Liver (tissue), 9 donors: ENCODE measurements around the gene ACAT1. TPM values are rescaled to one million over a fixed set of nuclear protein-coding genes. Genes with fewer than 3 reads are reported as not detected.

Source experiments
- DNase-seq: peaks from one replicate; pipeline ENCODE4 v3.0.0-alpha.2; 2017; ENCODE audit warnings: low spot score
- H3K27ac ChIP-seq, 2 donors: one replicate each; pipeline ENCODE4 v1.7.0; 2013; ENCODE audit warnings: inconsistent platforms in 2 of 2, low read length in 2 of 2, control low read depth in 1 of 2, low read depth in 1 of 2, mild to moderate bottlenecking in 1 of 2
- H3K27me3 ChIP-seq, 4 donors: one replicate each; pipeline versions ENCODE4 v1.6.1 to v1.7.0; 2013; ENCODE audit warnings: low read length in 3 of 4, inconsistent platforms in 1 of 4, mild to moderate bottlenecking in 1 of 4, moderate library complexity in 1 of 4; ENCODE audit not compliant: control insufficient read depth in 4 of 4, insufficient read depth in 4 of 4
- H3K36me3 ChIP-seq, 4 donors: one replicate each; pipeline versions ENCODE4 v1.6.1 to v1.7.0; 2013; ENCODE audit warnings: low read length in 3 of 4, mild to moderate bottlenecking in 3 of 4, low read depth in 1 of 4, moderate library complexity in 1 of 4; ENCODE audit not compliant: control insufficient read depth in 4 of 4, insufficient read depth in 3 of 4
- H3K4me1 ChIP-seq, 4 donors: one replicate each; pipeline versions ENCODE4 v1.6.1 to v1.7.0; 2013; ENCODE audit warnings: low read length in 3 of 4, mild to moderate bottlenecking in 3 of 4, moderate library complexity in 1 of 4; ENCODE audit not compliant: control insufficient read depth in 4 of 4, insufficient read depth in 4 of 4
- H3K4me3 ChIP-seq, 3 donors: one replicate each; pipeline versions ENCODE4 v1.6.1 to v1.7.0; 2013; ENCODE audit warnings: low read length in 3 of 3, control low read depth in 1 of 3, low read depth in 1 of 3, mild to moderate bottlenecking in 1 of 3
- H3K9ac ChIP-seq, 2 donors: one replicate each; pipeline ENCODE4 v1.7.0; 2013; ENCODE audit warnings: low read length in 2 of 2, mild to moderate bottlenecking in 2 of 2, moderate library complexity in 2 of 2, control low read depth in 1 of 2, low read depth in 1 of 2
- H3K9me3 ChIP-seq, 4 donors: one replicate each; pipeline versions ENCODE4 v1.6.1 to v1.7.0; 2013; ENCODE audit warnings: low read length in 3 of 4; ENCODE audit not compliant: control insufficient read depth in 4 of 4
- EGR1 ChIP-seq, 2 donors: IDR thresholded peaks; 2 replicates each; pipeline ENCODE4 v1.6.1; 2016 to 2018; ENCODE audit warnings: antibody characterized with exemption in 2 of 2, low read depth in 2 of 2
- FOXA1 ChIP-seq: IDR thresholded peaks from 2 replicates; pipeline ENCODE4 v1.6.1; 2016; ENCODE audit warnings: antibody characterized with exemption
- FOXA2 ChIP-seq: IDR thresholded peaks from 2 replicates; pipeline ENCODE4 v1.6.1; 2016; ENCODE audit warnings: antibody characterized with exemption
- GABPA ChIP-seq, 2 donors: IDR thresholded peaks in 1 of 2; conservative IDR thresholded peaks in 1 of 2; 2 replicates each; pipeline ENCODE4 v1.6.1; 2016; ENCODE audit warnings: antibody characterized with exemption in 2 of 2, mild to moderate bottlenecking in 1 of 2, moderate library complexity in 1 of 2
- HNF4A ChIP-seq, 2 donors: conservative IDR thresholded peaks; 2 replicates each; pipeline ENCODE4 v1.6.1; 2016; ENCODE audit warnings: antibody characterized with exemption in 2 of 2, mild to moderate bottlenecking in 2 of 2
- HNF4G ChIP-seq: IDR thresholded peaks from 2 replicates; pipeline ENCODE4 v1.6.1; 2016; ENCODE audit warnings: antibody characterized with exemption
- JUND ChIP-seq, 2 donors: IDR thresholded peaks; 2 replicates each; pipeline ENCODE4 v1.6.1; 2016; ENCODE audit warnings: antibody characterized with exemption in 2 of 2
- NR2F2 ChIP-seq: IDR thresholded peaks from 2 replicates; pipeline ENCODE4 v1.6.1; 2016; ENCODE audit warnings: antibody characterized with exemption
- RAD21 ChIP-seq, 2 donors: IDR thresholded peaks; 2 replicates each; pipeline ENCODE4 v1.6.1; 2016; ENCODE audit warnings: antibody characterized with exemption in 2 of 2, mild to moderate bottlenecking in 2 of 2
- RXRA ChIP-seq, 2 donors: IDR thresholded peaks; 2 replicates each; pipeline ENCODE4 v1.6.1; 2017 to 2018; ENCODE audit warnings: antibody characterized with exemption in 2 of 2, mild to moderate bottlenecking in 1 of 2
- SP1 ChIP-seq: IDR thresholded peaks from 2 replicates; pipeline ENCODE4 v1.6.1; 2018; ENCODE audit warnings: antibody characterized with exemption, mild to moderate bottlenecking
- TAF1 ChIP-seq: conservative IDR thresholded peaks from 2 replicates; pipeline ENCODE4 v1.6.1; 2016; ENCODE audit warnings: antibody characterized with exemption, mild to moderate bottlenecking
- YY1 ChIP-seq: IDR thresholded peaks from 2 replicates; pipeline ENCODE4 v1.6.1; 2016; ENCODE audit warnings: antibody characterized with exemption, mild to moderate bottlenecking
- WGBS: extraction: QIAGEN DNeasy Blood & Tissue Kit; methylation state at CpG from one replicate; pipeline ENCODE4 v1.1.7; 2013; 5-methylcytosine and 5-hydroxymethylcytosine counted together
- polyA plus RNA-seq, 2 donors: library from polyadenylated mRNA; stranded (reverse) in 1 of 2; unstranded in 1 of 2; fragments of 200-250 nt in 1 of 2; fragments of >200 nt in 1 of 2; fragmentation: Nextera tagmentation in 1 of 2; extraction: Ambion mirVana in 1 of 2; gene quantifications; one replicate each; pipeline versions ENCODE4 v1.2.1 to v1.2.3, GENCODE V29; 2013 to 2015
- total RNA-seq, 2 donors: library from RNA; depleted of rRNA; stranded (reverse); fragments of >200 nt; gene quantifications; one replicate each; pipeline ENCODE4 v1.2.3, GENCODE V29; 2014
- TF ChIP-seq, protein P1 (sequence below): fragments of 150-350 bp; IDR thresholded peaks from 2 replicates; pipeline ENCODE4 v1.5.1; 2017; ENCODE audit warnings: improper control_type of control experiment, low read depth, low read length; ENCODE audit not compliant: missing input control
- TF ChIP-seq, protein P2 (sequence below): IDR thresholded peaks from 2 replicates; pipeline ENCODE4 v1.6.1; 2016; ENCODE audit warnings: antibody characterized with exemption, mild to moderate bottlenecking
- TF ChIP-seq, protein P3 (sequence below): IDR thresholded peaks from 2 replicates; pipeline ENCODE4 v1.6.1; 2016; ENCODE audit warnings: antibody characterized with exemption
- TF ChIP-seq, protein P4 (sequence below): IDR thresholded peaks from 2 replicates; pipeline ENCODE4 v1.6.1; 2016; ENCODE audit warnings: antibody characterized with exemption
- TF ChIP-seq, protein P5 (sequence below): IDR thresholded peaks from 2 replicates; pipeline ENCODE4 v1.6.1; 2016; ENCODE audit warnings: antibody characterized with exemption
- donor health status: healthy.
- donor health status: healthy.
- donor health status: healthy.
- donor health status: healthy.
- donor health status: healthy.

The ACAT1 gene
- total and polyA plus RNA-seq, 4 donors, result 99.8 to 1,048 (median 575) TPM

DNA sequence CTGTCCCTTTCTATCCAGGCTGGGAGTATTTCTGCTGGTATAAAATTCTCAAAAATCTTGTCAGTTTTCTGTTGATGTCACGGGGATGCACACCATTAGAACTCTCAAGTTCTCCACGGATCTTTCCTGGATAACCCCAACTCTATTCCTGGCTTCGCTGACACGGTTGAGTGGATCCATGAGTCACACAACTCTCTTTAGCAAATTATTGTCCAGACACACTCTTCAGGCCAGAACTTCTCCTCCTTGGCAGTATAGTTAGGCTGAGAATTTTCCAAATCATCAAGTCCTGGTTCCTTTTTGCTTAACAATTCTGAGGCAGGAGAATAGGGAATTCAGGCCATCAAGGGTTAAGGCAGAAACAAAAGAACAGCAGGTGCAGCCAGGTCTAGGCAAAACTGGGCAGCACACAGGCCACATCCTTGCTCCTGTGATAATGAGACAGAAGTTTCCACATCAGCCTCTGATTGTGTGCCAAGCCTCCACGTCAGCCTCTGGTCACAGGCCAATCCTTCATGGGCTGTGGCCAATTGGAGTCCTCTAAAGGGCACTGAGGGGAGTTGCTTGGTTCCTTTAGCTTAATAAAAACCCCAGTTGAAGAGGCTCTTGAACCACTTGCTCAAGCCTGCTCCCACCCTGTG is 5.7 kb upstream of the ACAT1 start:
- H3K4me3 ChIP-seq, result no peak overlapping the region
- H3K9ac ChIP-seq, result peak overlapping the region; percentile 6 to 17
- peak overlapping the region; percentile 60 to 63 for H3K27ac ChIP-seq
- 46% methylated on average over 5 of the region's 5 CpGs for WGBS
- no peaks in the 10 kb centered on the region for H3K36me3 ChIP-seq
- peak; percentile 87 for TF ChIP-seq SP1
- TF ChIP-seq, protein P1, sequence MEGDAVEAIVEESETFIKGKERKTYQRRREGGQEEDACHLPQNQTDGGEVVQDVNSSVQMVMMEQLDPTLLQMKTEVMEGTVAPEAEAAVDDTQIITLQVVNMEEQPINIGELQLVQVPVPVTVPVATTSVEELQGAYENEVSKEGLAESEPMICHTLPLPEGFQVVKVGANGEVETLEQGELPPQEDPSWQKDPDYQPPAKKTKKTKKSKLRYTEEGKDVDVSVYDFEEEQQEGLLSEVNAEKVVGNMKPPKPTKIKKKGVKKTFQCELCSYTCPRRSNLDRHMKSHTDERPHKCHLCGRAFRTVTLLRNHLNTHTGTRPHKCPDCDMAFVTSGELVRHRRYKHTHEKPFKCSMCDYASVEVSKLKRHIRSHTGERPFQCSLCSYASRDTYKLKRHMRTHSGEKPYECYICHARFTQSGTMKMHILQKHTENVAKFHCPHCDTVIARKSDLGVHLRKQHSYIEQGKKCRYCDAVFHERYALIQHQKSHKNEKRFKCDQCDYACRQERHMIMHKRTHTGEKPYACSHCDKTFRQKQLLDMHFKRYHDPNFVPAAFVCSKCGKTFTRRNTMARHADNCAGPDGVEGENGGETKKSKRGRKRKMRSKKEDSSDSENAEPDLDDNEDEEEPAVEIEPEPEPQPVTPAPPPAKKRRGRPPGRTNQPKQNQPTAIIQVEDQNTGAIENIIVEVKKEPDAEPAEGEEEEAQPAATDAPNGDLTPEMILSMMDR, result no peak
- peak; percentile 74 to 88 for TF ChIP-seq RXRA (IDR thresholded peaks at IDR 0.05)
- peak; percentile 56 to 81 for TF ChIP-seq HNF4A (conservative IDR thresholded peaks at IDR 0.05)
- TF ChIP-seq YY1, result peak; percentile 62
- TF ChIP-seq RAD21 (IDR thresholded peaks at IDR 0.05), result peak; percentile 49 to 54
- TF ChIP-seq NR2F2, result peak; percentile 34
- TF ChIP-seq, protein P2, sequence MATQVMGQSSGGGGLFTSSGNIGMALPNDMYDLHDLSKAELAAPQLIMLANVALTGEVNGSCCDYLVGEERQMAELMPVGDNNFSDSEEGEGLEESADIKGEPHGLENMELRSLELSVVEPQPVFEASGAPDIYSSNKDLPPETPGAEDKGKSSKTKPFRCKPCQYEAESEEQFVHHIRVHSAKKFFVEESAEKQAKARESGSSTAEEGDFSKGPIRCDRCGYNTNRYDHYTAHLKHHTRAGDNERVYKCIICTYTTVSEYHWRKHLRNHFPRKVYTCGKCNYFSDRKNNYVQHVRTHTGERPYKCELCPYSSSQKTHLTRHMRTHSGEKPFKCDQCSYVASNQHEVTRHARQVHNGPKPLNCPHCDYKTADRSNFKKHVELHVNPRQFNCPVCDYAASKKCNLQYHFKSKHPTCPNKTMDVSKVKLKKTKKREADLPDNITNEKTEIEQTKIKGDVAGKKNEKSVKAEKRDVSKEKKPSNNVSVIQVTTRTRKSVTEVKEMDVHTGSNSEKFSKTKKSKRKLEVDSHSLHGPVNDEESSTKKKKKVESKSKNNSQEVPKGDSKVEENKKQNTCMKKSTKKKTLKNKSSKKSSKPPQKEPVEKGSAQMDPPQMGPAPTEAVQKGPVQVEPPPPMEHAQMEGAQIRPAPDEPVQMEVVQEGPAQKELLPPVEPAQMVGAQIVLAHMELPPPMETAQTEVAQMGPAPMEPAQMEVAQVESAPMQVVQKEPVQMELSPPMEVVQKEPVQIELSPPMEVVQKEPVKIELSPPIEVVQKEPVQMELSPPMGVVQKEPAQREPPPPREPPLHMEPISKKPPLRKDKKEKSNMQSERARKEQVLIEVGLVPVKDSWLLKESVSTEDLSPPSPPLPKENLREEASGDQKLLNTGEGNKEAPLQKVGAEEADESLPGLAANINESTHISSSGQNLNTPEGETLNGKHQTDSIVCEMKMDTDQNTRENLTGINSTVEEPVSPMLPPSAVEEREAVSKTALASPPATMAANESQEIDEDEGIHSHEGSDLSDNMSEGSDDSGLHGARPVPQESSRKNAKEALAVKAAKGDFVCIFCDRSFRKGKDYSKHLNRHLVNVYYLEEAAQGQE, result peak; percentile 87
- peak in 1 of 2 donors; percentile 68 for TF ChIP-seq EGR1 (IDR thresholded peaks at IDR 0.05; ENCODE audit: low read depth in 2 of 2)
- TF ChIP-seq, protein P3, sequence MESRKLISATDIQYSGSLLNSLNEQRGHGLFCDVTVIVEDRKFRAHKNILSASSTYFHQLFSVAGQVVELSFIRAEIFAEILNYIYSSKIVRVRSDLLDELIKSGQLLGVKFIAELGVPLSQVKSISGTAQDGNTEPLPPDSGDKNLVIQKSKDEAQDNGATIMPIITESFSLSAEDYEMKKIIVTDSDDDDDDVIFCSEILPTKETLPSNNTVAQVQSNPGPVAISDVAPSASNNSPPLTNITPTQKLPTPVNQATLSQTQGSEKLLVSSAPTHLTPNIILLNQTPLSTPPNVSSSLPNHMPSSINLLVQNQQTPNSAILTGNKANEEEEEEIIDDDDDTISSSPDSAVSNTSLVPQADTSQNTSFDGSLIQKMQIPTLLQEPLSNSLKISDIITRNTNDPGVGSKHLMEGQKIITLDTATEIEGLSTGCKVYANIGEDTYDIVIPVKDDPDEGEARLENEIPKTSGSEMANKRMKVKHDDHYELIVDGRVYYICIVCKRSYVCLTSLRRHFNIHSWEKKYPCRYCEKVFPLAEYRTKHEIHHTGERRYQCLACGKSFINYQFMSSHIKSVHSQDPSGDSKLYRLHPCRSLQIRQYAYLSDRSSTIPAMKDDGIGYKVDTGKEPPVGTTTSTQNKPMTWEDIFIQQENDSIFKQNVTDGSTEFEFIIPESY, result peak; percentile 92
- no peak for TF ChIP-seq TAF1
- peak in 1 of 2 donors; percentile 66 for TF ChIP-seq GABPA (IDR thresholded peaks at IDR 0.05 in 1 of 2, conservative IDR thresholded peaks at IDR 0.05 in 1 of 2)
- TF ChIP-seq, protein P4, sequence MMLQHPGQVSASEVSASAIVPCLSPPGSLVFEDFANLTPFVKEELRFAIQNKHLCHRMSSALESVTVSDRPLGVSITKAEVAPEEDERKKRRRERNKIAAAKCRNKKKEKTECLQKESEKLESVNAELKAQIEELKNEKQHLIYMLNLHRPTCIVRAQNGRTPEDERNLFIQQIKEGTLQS, result peak; percentile 61
- TF ChIP-seq HNF4G, result no peak
- TF ChIP-seq, protein P5, sequence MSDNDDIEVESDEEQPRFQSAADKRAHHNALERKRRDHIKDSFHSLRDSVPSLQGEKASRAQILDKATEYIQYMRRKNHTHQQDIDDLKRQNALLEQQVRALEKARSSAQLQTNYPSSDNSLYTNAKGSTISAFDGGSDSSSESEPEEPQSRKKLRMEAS, result peak; percentile 72
- peak; percentile 55 for TF ChIP-seq FOXA1
- peak; percentile 81 to 94 for TF ChIP-seq JUND (IDR thresholded peaks at IDR 0.05)
- peak; percentile 34 for TF ChIP-seq FOXA2
- no peak for DNase-seq
- H3K4me1 ChIP-seq, result peaks cover 2 to 18% (median 9%) of the 10 kb centered on the region in 4 donors
- H3K9me3 ChIP-seq, result no peaks in the 10 kb centered on the region
- H3K27me3 ChIP-seq, result no peaks in the 10 kb centered on the region
